ENCODE data around the gene SLC2A4RG. TPM values are rescaled to one million over a fixed set of nuclear protein-coding genes. Genes with fewer than 3 reads are reported as not detected.

Gene SLC2A4RG
- total and polyA plus RNA-seq, 9 donors, result 58.2 to 160 (median 133) TPM

DNA sequence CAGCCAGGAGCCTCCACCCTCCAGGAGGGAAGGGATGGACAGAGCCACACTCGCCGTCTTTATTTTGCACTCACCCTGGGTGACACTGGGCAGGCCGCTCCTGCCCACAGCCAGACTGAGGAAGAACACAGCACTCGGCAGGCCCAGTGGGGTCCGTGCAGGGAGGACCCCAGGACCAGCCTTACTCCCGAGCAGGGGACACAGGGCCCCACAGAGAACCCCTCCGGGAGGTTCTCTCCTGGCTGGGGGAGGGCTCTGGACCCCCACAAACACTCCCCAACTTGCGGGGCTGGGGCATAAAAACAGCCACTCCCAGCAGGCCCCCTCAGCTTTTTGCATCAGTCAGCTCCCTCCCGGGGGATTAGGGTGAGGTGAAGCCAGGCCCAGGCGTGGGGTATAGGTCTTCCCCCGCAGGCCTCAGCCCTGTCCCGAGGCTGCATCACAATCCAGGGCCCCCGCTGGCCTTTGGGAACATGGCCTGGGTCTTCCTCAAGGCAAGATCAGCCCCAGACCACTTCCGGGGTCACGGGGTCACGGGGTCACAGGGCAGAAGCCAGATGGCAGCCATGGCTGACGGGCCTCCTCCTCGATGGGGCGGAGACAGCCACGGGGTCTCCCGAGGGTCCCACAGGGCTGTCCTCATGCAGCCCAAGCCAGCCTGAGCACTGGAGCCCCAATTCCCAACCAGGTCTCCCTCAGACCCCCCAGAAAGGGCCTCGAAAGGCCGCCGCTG lies 39.9 kb upstream of the SLC2A4RG start:
- 51% methylated on average over 18 of the region's 24 CpGs for WGBS (ENCODE audit: insufficient coverage)
- H3K4me1 ChIP-seq (ENCODE audit: control insufficient read depth, insufficient read depth, low read length), result peaks cover 43% of the 10 kb centered on the region
- peaks cover 34% of the 10 kb centered on the region for H3K36me3 ChIP-seq (ENCODE audit: control insufficient read depth, insufficient read depth, low read length)
- DNase-seq, result peak; percentile 22
- no peaks in the 10 kb centered on the region for H3K27me3 ChIP-seq (ENCODE audit: control insufficient read depth, insufficient read depth, low read length)
- no peak overlapping the region for H3K27ac ChIP-seq (ENCODE audit: low read length)
- no peaks in the 10 kb centered on the region for H3K9me3 ChIP-seq (replicated peaks; ENCODE audit: control insufficient read depth, low read depth, low read length)
- no peak overlapping the region for H3K4me3 ChIP-seq (ENCODE audit: low read length)

DNA sequence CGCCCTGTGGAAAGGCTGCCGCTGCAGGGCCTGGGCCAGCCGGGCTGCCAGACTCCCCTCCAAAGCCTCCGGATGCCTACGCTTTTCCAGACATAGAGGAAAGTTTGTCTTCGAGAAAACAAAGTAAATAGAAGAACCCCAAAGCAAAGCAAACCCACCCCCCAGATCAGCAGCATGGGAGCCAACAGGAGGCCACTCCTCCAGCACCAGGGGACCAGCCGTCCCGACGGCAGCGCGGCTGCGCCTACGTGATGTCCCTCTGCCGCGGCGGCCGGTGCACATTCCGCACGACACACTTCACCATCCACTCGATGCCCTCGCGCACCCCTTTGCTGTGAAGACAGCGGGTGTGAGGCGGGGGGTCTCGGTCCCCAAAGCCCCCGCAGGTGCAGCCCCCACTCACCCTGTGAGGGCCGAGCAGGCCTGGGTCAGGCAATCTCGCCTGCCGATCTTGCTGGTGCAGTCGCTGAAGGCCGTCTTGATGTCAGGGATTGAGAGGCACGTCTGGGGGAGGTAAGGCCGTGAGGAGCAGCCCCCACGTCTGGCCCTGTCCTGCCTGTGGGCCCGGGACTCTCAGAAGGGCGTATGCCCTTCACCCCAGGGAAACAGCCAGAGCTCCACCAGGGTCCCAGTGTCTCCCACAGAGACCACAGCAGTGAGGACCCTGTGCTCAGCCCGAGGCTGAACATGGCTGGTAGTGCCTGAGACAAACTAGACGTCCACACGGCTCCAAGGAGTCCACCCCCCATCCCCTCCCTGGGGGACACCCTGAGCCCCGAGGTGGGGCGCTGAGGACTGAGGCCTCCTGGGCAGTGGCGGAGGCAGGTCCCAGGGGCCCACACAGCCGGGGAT lies 39.2 kb upstream of the SLC2A4RG start:
- Histone ChIP-seq H3K4me1 (ENCODE audit: control insufficient read depth, insufficient read depth, low read length) (peaks cover 43% of the 10 kb centered on the region), H3K9me3 (replicated peaks; ENCODE audit: control insufficient read depth, low read depth, low read length) (no peaks in the 10 kb centered on the region), H3K36me3 (ENCODE audit: control insufficient read depth, insufficient read depth, low read length) (peaks cover 34% of the 10 kb centered on the region), H3K27me3 (ENCODE audit: control insufficient read depth, insufficient read depth, low read length) (no peaks in the 10 kb centered on the region), H3K27ac (ENCODE audit: low read length) (no peak overlapping the region), H3K4me3 (ENCODE audit: low read length) (no peak overlapping the region)
- WGBS (ENCODE audit: insufficient coverage), result 81% methylated on average over 22 of the region's 43 CpGs
- peak; percentile 13 for DNase-seq

DNA sequence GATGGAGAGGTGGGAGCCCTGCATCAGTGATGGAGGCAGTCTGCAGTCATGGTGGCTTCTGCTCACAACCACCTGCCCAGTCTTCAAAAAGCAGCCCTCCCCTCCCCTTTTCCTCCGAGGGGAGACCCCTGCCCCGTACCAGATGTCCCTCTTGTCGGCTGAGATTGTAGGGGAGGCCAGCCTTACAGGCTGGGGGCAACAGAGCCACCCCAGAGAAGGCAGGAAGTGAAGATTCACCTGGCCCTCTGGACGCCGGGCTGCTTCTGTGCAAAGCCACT lies 38.6 kb upstream of the SLC2A4RG start:
- Histone ChIP-seq H3K36me3 (ENCODE audit: control insufficient read depth, insufficient read depth, low read length) (peaks cover 37% of the 10 kb centered on the region), H3K27ac (ENCODE audit: low read length) (no peak overlapping the region)
- WGBS (ENCODE audit: insufficient coverage), result 53% methylated on average over 3 of the region's 5 CpGs

DNA sequence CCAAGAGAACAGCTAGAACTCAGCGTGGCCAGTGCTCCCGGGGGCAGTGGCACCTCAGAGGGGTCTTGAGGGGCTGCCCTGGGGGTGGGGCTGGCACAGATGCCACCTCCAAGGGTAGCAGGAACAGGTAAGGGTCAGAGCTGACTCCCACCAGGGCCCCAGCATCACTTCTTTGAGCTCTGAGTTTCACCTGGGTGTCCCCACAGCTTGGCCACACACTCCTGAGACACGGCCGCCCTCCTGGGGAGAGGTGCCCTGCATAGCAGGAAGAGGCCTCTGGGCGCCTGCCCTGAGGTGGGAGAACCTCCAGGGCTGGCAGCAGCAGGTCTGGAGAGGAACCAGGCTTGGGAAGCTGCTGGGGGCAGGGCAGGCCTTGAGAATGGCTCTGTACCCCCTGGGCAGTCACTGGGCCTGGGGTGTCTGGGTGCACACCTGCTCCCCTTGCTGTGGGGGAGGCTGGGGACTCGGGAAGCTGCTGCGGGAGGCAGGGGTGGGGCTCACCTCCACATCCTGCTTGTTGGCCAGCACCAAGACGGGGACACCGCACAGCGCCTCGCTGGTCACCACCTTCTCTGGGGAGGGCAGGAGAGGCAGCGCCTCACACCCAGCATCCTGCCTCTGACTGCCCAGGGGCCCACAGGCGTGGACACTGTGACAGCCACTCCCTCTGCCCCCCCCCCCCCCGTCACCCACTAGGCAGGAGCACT lies 38.1 kb upstream of the SLC2A4RG start:
- Histone ChIP-seq H3K4me1 (ENCODE audit: control insufficient read depth, insufficient read depth, low read length) (peaks cover 40% of the 10 kb centered on the region), H3K36me3 (ENCODE audit: control insufficient read depth, insufficient read depth, low read length) (peaks cover 42% of the 10 kb centered on the region), H3K9me3 (replicated peaks; ENCODE audit: control insufficient read depth, low read depth, low read length) (no peaks in the 10 kb centered on the region), H3K27ac (ENCODE audit: low read length) (no peak overlapping the region), H3K4me3 (ENCODE audit: low read length) (no peak overlapping the region), H3K27me3 (ENCODE audit: control insufficient read depth, insufficient read depth, low read length) (no peaks in the 10 kb centered on the region)
- peak; percentile 7 for DNase-seq
- WGBS (ENCODE audit: insufficient coverage), result 80% methylated on average over 6 of the region's 14 CpGs

More for the DNA sequence above, 38.6 kb upstream of the SLC2A4RG start:
- Histone ChIP-seq H3K4me1 (ENCODE audit: control insufficient read depth, insufficient read depth, low read length) (peaks cover 40% of the 10 kb centered on the region), H3K27me3 (ENCODE audit: control insufficient read depth, insufficient read depth, low read length) (no peaks in the 10 kb centered on the region), H3K9me3 (replicated peaks; ENCODE audit: control insufficient read depth, low read depth, low read length) (no peaks in the 10 kb centered on the region), H3K4me3 (ENCODE audit: low read length) (no peak overlapping the region)
- DNase-seq, result no peak

DNA sequence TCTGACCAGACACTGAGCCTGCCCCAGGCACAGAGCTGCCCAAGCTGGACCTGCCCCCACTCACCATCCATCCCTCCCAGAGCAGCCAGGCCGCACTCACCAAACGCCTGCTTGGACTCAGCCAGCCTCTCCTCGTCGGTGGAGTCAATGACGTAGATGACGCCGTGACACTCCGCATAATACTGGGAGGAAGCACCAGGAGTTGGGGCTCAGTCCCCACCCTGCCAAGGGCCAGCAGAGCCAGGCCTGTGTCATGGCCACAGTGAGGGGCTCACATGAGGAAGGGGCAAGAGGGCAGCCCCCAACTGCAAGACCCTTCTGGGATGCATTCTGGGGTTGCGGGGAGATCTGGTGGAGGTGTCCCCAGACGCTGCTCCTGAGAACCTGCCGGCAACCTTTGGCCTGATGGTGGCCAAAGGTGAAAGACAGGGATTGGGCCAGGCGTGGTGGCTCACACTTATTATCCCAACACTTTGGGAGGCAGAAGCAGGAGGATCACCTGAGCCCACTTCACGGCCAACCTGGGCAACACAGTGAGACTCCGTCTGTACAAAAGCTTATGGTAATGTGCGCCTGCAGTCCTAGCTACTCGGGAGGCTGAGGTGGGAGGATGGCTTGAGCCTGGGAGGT lies 37.4 kb upstream of the SLC2A4RG start:
- WGBS (ENCODE audit: insufficient coverage), result 89% methylated on average over 14 of the region's 16 CpGs
- no peak for DNase-seq
- Histone ChIP-seq H3K36me3 (ENCODE audit: control insufficient read depth, insufficient read depth, low read length) (peaks cover 42% of the 10 kb centered on the region), H3K27ac (ENCODE audit: low read length) (no peak overlapping the region), H3K4me3 (ENCODE audit: low read length) (no peak overlapping the region), H3K27me3 (ENCODE audit: control insufficient read depth, insufficient read depth, low read length) (no peaks in the 10 kb centered on the region), H3K9me3 (replicated peaks; ENCODE audit: control insufficient read depth, low read depth, low read length) (no peaks in the 10 kb centered on the region), H3K4me1 (ENCODE audit: control insufficient read depth, insufficient read depth, low read length) (peaks cover 38% of the 10 kb centered on the region)

DNA sequence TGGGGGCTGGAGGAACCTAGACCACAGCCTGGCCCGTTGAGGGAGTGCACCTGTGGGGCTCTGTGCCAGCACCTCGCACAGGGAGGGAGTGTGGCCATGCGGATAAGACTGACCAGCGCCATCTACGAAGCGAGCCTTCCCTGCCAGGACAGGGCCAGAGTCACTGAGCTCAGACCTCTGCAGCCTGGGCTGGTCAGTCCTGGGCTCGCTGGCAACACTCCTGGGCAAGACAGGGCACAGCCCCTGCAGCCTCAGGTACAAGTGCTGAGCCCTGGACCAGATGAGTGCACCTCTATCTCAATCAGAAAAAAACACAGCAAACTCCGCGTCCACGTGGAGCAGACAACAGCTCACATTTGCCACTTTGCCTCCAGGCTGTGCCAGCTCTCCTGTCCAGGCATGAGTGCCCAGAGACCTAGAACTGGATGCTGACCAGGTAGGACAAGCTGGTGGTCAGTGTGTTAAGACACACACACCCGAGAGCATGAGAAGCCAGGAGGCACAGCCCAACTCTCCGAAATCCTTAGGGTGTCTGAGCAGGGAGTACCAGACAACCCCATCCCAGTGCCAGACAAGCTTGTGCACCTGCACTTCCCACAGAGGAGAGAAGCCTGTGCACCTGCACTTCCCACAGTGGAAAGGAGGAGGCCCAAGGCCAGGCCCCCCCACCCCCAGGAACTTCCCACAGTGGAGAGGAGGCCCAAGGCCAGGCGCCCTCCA lies 36.7 kb upstream of the SLC2A4RG start:
- Histone ChIP-seq H3K27ac (ENCODE audit: low read length) (no peak overlapping the region), H3K36me3 (ENCODE audit: control insufficient read depth, insufficient read depth, low read length) (peaks cover 42% of the 10 kb centered on the region), H3K27me3 (ENCODE audit: control insufficient read depth, insufficient read depth, low read length) (no peaks in the 10 kb centered on the region), H3K4me3 (ENCODE audit: low read length) (no peak overlapping the region), H3K4me1 (ENCODE audit: control insufficient read depth, insufficient read depth, low read length) (peaks cover 30% of the 10 kb centered on the region), H3K9me3 (replicated peaks; ENCODE audit: control insufficient read depth, low read depth, low read length) (no peaks in the 10 kb centered on the region)
- peak; percentile 12 for DNase-seq
- WGBS (ENCODE audit: insufficient coverage), result 63% methylated on average over 12 of the region's 13 CpGs

DNA sequence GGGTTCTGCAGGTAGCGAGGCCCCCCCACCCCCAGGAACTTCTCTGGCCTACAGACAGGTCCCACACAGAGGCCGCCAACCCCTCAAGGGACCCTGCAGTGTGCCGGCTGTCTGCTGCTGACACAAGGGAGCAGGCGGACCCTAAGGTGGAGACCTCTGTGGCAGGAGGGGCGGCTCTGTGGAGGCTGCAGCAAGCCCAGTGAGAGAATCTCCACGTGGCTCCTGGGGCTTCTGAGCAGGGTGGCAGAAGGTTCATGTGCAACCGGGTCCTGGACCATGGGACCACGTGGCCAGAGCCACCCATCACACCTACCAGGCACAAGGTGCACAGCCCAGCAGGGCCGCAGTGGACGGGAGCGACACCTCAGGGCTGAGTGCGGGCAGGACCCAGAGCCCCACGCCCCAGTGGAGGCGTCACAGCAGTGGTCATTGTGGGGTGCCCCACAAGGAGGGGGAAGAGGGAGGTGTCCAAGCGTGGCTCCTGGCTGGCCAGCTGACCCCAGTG lies 36.1 kb upstream of the SLC2A4RG start:
- no peak for DNase-seq
- H3K27ac ChIP-seq (ENCODE audit: low read length), result no peak overlapping the region
- H3K9me3 ChIP-seq (replicated peaks; ENCODE audit: control insufficient read depth, low read depth, low read length), result no peaks in the 10 kb centered on the region
- 74% methylated on average over 8 of the region's 15 CpGs for WGBS (ENCODE audit: insufficient coverage)
- peaks cover 29% of the 10 kb centered on the region for H3K4me1 ChIP-seq (ENCODE audit: control insufficient read depth, insufficient read depth, low read length)
- H3K36me3 ChIP-seq (ENCODE audit: control insufficient read depth, insufficient read depth, low read length), result peaks cover 42% of the 10 kb centered on the region
- no peaks in the 10 kb centered on the region for H3K27me3 ChIP-seq (ENCODE audit: control insufficient read depth, insufficient read depth, low read length)
- H3K4me3 ChIP-seq (ENCODE audit: low read length), result no peak overlapping the region

DNA sequence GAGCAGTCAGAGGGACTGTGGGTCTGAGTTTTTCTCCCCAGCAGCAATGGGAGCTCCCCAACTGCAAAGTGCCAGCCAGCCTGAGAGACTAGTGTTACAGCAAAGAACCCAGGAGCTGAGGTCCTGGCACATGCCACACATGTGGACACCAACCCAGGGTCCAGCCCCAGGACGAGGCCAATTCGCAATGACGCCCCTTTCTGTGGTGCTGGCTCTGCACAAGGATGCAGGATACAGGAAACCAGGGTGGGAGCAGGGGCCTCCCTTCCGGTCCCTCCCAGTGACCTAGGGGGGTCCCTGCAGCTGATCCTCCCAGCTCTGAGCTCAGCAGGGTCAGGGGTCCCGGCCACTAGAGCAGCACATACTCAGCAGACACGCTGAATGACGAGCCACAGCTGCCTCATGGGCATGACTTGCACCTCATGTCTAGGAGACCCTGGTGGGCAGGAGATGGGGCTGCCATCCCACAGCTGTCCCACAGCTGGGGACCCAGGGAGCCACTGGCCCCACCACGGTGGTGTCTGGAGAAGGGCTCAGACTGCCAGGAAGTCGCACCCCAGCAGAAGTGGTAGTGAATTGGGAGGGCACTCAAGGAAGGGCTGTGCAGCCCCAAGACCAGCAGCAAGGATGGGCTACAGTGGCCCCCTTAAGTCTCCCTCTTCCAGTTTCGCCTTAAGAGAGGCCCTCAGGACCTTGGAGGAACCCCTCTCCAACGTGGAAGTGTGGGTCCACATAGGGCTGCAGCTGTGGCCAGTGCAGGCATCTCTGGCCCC lies 35.4 kb upstream of the SLC2A4RG start:
- DNase-seq, result peak; percentile 4

DNA sequence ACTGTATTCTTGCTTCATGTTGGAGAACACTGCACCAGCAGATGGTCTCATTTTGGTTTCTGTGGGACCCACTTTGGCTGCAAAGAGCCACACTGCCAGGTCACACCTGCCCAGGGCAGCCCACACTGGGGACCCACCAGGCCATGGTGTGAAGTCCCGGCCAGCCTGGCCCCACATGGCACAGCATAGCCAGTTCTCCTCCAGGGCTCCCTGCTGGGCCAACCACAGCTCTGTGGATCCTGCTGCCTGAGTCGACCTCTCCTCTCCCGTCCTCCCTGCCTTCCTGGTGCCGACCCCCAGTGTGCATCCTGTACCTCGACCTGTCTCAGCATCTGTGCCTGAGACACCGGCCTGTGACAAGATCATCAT lies 34.8 kb upstream of the SLC2A4RG start:
- WGBS (ENCODE audit: insufficient coverage), result 80% methylated on average over 6 of the region's 6 CpGs
- H3K4me1 ChIP-seq (ENCODE audit: control insufficient read depth, insufficient read depth, low read length), result peaks cover 23% of the 10 kb centered on the region
- no peak for DNase-seq

More for the DNA sequence above, 35.4 kb upstream of the SLC2A4RG start:
- H3K27ac ChIP-seq (ENCODE audit: low read length), result no peak overlapping the region
- WGBS (ENCODE audit: insufficient coverage), result 90% methylated on average over 10 of the region's 11 CpGs
- no peaks in the 10 kb centered on the region for H3K9me3 ChIP-seq (replicated peaks; ENCODE audit: control insufficient read depth, low read depth, low read length)
- H3K27me3 ChIP-seq (ENCODE audit: control insufficient read depth, insufficient read depth, low read length), result no peaks in the 10 kb centered on the region
- peaks cover 29% of the 10 kb centered on the region for H3K4me1 ChIP-seq (ENCODE audit: control insufficient read depth, insufficient read depth, low read length)
- no peak overlapping the region for H3K4me3 ChIP-seq (ENCODE audit: low read length)
- H3K36me3 ChIP-seq (ENCODE audit: control insufficient read depth, insufficient read depth, low read length), result peaks cover 46% of the 10 kb centered on the region

More for the DNA sequence above, 34.8 kb upstream of the SLC2A4RG start:
- Histone ChIP-seq H3K9me3 (replicated peaks; ENCODE audit: control insufficient read depth, low read depth, low read length) (no peaks in the 10 kb centered on the region), H3K36me3 (ENCODE audit: control insufficient read depth, insufficient read depth, low read length) (peaks cover 51% of the 10 kb centered on the region), H3K27ac (ENCODE audit: low read length) (no peak overlapping the region), H3K4me3 (ENCODE audit: low read length) (no peak overlapping the region), H3K27me3 (ENCODE audit: control insufficient read depth, insufficient read depth, low read length) (no peaks in the 10 kb centered on the region)
